Suppressor macrophage (primary cell): ENCODE data around the gene DUSP11.
"Not testable (repeated sequence)": the region's sequence is repeated elsewhere in the genome, so short reads cannot be mapped to it uniquely, and the experiment has no call there.

ENCODE experiments used
- DNase-seq, 4 experiments: peaks; one replicate each; pipeline ENCODE4 v3.0.0-alpha.2; 2020 to 2022

The DUSP11 gene

DNA sequence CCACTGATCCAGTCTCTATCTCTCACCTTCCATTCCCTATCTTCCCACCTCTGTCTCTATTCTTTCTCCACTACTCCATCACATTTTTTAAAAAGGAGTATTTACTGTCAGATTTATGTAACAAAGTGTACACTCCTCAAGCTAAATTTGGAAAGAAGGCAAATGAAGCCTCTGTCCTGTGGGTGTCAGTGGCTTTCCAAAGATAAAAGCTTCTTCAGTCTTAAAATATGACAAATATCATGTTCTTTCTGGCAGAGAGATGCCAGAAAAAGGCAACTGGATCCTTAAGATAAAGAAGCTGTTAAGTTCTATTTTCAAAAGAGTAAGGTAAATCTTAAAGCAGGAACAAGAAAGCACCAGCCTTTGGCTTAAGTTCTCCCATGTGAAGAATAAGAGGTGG, 7.1 kb downstream of the DUSP11 start:
- DNase-seq: no peak

DNA sequence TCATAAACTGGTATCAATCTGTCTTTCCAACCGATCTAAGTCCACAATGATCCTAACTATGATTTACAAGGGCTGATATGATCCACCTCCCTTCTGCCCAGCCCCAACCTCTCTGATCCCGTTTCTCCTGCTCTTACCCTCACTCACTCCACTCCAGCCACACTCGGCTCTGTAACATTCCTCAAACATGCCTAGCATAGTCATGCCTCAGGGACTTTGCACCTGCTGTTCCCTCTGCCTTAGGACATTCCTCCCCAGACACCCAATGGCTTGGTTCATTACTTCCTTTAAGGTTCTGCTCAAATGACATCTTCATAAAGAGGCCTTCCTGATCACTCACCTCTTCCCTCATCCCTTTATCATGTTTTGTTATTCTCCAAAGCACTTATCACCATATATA, 9.2 kb downstream of the DUSP11 start:
- DNase-seq: no peak

DNA sequence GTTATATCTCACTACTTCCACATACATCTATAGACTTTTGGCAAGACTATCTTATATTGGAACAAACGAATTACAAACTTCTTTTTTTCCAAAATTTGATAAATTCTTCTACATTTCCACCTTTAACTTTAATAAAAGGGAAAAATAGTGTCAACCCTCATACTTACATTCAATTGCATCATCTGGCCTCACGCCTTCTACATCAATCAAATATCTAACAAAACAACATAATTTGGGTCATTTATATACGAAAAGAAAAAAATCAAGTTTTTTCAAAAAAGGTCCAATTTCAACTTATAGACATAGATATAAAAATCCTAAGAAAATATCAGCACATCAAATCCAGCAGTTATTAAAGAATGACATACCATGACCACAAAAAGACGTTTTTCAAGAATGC, 12.9 kb downstream of the DUSP11 start:
- no peak for DNase-seq

- no peak for DNase-seq
Observed at GRCh38 chr2:73766349-73766748, 13.6 kb downstream of the DUSP11 start.

DNA sequence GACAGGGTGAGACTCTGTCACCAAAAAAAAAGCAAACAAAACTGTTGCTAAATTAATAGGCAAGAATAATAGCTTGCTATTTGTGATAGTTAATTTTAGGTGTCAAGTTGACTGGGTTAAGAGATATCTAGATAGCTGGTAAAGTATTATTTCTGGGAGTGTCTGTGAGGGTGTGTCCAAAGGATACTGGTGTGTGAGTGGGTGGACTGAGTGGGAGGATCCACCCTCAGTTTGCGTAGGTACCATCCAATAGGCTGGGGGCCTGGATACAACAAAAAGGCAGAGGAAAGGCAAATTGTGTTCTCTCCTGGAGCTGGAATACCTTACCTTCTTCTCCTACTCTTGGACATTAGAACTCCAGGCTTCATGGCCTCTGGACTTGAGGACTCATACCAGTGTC, 15.0 kb downstream of the DUSP11 start:
- DNase-seq: no peak

DNA sequence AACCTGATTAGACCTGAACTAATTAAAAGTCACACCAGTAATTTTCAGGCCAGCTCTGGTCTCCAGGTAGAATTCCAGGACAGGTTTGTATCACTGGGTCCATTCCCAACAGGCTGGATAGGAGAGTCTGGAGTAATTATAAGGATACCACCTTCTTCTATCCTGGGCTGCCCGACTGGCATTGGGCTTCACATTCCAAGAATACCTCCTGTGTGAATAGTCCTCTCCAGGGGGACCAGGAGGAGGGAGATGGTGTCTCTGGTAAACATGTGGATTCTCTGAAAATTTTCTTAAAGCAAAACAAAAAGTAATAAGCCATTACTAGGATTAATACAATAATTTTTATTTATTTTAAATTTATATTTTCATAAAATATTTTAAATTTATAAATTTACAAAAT, 17.3 kb downstream of the DUSP11 start:
- no peak for DNase-seq

GRCh38 chr2:73759904-73760303, 20.0 kb downstream of the DUSP11 start:
- DNase-seq: no peak

- DNase-seq: no peak
Observed at GRCh38 chr2:73759285-73759764, 20.6 kb downstream of the DUSP11 start.

DNA sequence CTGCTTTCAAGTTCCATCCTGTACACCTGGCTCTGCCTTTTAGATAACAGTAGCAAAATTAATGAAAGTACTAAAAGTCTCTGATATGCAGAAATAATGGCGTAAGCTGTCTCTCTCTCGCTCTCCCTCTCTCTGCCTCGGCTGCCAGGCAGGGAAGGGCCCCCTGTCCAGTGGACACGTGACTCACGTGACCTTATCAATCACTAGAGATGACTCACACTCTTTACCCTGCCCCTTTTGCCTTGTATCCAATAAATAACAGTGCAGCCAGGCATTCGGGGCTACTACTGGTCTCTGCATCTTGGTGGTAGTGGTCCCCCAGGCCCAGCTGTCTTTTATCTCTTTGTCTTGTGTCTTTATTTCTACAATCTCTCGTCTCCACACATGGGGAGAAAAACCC, 25.6 kb downstream of the DUSP11 start:
- DNase-seq: not testable (repeated sequence)

- peak; percentile 13 to 46 (median 30) for DNase-seq
Observed at GRCh38 chr2:73749314-73749713, 30.6 kb downstream of the DUSP11 start.

DNA sequence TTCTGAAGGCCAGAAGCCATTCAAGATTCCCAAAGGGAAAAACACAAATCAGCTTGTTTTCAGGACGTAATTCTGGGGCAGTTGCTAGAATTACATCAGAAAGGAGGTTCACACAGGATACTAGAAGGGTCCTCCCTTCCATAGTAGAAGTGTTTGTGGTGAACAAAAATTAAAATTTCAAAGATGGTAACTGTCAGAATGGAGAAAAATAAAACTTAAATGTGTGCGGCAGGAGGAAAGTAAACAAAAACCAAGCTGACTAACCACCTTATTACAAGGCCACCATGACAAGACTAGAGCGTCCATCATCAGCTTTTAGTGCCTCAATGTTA, 33.1 kb downstream of the DUSP11 start:
- DNase-seq: no peak

DNA sequence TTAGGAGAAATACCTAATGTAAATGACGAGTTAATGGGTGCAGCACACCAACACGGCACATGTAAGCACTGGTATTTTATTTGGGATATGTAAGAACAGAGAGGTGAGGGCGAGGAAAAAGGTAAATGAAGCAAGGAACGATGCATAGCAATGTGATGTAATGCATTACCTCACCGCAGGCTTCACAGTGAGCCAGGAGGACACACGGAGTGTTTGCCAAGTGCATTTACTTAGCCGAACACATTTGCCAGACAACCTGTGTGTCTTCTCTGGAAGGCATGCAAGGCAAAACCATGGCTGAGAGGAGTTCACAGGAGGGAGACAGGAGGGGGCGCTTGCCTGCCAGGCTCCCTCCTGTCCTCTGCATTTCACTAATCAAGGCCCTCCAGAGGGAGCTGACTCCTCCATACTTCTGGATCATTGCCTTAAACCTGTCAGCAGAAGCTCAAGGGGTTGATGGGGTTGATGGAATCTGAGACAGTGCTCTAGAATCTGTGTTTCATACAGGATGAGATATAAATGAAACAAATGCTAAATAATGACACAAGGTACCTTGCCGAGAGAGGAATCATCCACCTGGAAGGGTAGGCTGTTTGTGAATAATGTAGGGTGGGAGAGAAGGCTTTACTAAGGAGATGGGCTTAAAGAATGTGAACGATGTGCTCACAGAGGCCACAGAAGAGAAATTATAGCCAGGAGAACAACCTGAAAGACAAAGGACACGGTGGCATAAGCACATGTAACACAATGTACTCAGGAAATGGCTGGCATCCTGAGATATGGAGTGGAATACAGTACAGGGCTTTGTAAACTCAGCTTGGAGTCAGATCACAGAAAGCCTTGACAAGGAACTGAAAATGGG, 33.7 kb downstream of the DUSP11 start:
- DNase-seq: no peak

DNA sequence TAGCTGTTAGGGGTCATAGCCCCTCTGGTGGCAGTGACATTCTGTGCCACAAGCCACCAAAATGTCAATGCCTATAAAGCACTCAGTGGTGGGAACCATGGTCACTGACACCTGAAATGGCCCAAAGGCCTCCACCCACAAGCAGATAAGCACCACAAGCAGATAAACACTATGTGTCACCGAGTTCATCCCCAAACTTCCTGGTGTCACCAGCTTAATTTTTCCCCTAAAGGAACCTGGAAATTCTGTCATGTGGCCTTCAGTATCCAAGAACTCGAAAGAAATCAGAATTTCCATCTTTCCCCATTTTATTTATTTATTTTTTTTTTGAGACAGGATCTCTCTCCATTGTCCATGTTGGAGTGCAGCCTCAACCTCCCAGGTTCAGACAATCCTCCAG, 39.1 kb downstream of the DUSP11 start:
- no peak for DNase-seq

- DNase-seq: no peak
Observed at GRCh38 chr2:73739101-73739500, 40.8 kb downstream of the DUSP11 start.

GRCh38 chr2:73736855-73737779, 42.8 kb downstream of the DUSP11 start, which contains the start of gene TPRKB:
TPRKB (minus strand) TSS chr2:73737345; CDS start chr2:73734569, 2,776 bp downstream.
- peak; percentile 96 to 99 (median 98) for DNase-seq

GRCh38 chr2:73736378-73736777, 43.5 kb downstream of the DUSP11 start:
- no peak for DNase-seq

DNA sequence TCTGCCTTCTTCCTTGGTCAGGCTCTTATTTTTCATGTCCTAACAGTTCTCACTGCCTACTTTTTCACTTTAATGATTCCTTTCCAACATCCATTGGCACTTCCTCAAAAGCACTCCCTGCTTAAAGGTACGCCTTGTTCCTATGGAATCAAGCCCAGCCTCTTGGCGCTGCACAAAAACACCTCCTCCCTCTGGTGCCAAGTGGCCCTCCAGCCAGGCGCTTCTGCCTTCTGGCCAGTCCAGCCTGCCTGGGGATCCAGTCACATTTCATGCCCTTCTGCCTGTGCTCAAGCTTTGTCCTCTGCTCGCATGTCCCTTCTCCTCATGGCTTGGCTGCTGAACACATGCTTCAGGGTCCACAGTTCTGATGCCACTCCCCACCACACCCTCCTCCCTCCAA, 49.1 kb downstream of the DUSP11 start:
- DNase-seq: no peak

DNA sequence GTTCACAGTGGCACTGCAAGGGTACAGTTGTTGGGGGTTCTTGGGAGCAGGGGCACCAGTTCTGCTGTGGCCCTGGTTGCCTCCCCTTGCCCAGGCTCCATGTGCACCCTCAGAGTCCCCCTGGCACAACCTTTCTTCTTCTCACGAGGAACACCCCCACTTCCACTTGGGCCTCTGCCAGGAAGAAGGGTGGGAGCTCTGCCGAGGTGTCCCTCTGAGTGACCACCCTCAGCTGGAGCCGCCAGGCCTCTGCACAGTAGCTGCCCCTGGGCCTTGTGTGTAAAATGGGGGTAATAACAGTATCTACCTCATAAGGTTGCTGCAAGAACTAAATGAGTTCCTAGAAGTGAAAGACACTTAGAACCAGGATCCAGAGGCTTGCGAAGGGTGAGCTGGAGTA, 51.2 kb downstream of the DUSP11 start:
- no peak for DNase-seq

- no peak for DNase-seq
Observed at GRCh38 chr2:73728043-73728442, 51.9 kb downstream of the DUSP11 start.

DNA sequence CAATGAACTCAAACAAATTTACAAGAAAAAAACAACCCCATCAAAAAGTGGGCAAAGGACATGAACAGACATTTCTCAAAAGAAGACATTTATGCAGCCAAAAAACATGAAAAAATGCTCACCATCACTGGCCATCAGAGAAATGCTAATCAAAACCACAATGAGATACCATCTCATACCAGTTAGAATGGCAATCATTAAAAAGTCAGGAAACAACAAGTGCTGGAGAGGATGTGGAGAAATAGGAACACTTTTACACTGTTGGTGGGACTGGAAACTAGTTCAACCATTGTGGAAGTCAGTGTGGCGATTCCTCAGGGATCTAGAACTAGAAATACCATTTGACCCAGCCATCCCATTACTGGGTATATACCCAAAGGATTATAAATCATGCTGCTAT, 53.2 kb downstream of the DUSP11 start:
- not testable (repeated sequence) for DNase-seq

GRCh38 chr2:73718851-73719621, 60.9 kb downstream of the DUSP11 start:
- no peak for DNase-seq

- DNase-seq: no peak
Observed at GRCh38 chr2:73718421-73718820, 61.5 kb downstream of the DUSP11 start.

DNA sequence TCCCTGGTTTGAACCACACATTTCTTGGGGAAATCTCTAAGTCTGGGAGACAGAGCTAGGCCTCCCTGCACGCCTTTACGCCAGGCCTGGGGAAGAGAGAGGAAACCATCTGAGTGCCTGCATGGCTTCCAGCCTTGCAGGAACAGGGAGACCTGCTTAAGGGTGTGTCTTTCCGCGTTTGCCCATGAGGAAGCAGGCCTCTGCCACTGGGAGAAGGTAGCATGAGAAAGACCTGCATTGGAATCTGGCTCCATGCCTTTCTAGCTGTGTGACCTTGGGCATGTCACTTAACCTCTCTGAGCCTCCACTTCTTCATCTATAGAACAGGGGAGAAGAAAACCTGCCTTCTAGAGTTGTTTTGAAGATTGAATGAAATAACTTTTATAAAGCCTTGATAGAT, 62.2 kb downstream of the DUSP11 start:
- DNase-seq: not testable (repeated sequence)
